GM18526 (cell line): ENCODE results near the gene LSMEM2.

Experiments
- POLR2A ChIP-seq: IDR thresholded peaks from 3 replicates; pipeline ENCODE4 v1.6.1; 2011; ENCODE audit not compliant: insufficient read length; ENCODE audit errors: extremely low read depth

Gene LSMEM2

DNA sequence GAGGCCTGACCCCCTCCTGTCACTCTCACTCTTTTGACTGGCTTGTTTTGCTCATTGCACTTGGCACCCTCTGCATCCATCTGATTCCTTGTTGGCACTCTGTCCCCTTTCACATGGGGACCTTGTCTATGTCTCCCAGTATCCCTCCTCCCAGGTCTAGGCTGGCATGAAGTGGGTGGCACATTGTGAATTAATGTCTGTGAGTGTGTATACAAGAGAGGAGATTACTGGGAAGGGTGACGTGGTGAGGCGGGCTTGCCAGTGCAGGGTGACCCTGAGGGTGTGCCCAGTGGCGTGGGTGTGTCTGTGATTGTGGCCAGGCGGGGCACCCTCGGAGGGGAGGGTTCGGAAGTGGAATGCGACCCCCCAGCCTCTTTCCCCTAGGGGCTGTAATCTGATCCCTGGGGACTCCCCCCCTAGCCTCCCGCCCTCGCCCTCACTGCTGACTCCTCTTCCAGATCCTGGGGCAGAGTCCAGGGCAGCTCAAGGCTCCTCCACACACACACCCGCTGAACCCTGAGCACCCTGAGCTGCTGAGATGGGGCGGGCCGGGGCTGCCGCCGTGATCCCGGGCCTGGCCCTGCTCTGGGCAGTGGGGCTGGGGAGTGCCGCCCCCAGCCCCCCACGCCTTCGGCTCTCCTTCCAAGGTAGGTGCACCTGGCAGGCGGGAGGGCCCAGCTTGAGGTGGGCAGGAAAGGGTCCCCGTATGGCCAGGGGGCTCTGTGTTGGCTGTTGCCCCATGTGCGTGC, 10.0 kb upstream of the LSMEM2 start, which contains the start of gene SEMA3B:
TSS of gene SEMA3B (plus strand) at position 445 of the 749 bp plus-strand sequence. CDS start at position 539, 94 bp downstream.
- no peak for TF ChIP-seq POLR2A

DNA sequence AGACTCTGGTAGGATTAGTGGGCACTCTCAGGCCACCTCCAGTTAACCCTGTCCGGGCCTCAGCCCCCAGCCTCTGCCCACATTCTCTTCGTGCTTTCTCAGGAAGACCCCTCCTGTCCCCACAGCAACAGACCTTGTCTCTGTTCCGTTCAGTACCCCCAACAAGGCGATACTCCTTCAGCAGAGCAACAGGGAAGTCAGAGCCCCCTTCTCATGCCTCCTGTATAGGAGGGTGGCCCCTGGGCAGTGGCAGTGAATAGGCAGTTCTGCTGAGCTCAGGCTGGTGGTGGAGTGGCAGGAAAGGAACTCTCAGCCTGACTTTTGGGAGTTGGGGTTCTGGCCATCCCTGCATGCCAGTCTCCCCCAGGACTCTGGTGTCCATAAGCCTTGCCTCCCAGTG, 9.4 kb upstream of the LSMEM2 start:
- no peak for TF ChIP-seq POLR2A

DNA sequence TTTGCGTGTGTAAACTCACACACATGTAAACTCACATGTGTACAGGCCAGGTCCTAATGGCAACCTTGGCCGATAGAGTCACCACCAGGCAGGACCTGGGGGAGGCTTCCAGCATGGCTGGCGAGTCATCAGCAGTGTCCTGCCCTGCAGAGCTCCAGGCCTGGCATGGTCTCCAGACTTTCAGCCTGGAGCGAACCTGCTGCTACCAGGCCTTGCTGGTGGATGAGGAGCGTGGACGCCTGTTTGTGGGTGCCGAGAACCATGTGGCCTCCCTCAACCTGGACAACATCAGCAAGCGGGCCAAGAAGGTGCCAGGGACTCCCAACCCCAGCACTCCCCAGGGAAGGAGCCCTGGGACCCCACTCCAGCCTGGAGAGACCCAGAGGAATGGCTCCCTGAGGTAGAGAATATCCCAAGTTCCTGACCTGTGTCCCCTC, 8.9 kb upstream of the LSMEM2 start:
- TF ChIP-seq POLR2A = no peak

DNA sequence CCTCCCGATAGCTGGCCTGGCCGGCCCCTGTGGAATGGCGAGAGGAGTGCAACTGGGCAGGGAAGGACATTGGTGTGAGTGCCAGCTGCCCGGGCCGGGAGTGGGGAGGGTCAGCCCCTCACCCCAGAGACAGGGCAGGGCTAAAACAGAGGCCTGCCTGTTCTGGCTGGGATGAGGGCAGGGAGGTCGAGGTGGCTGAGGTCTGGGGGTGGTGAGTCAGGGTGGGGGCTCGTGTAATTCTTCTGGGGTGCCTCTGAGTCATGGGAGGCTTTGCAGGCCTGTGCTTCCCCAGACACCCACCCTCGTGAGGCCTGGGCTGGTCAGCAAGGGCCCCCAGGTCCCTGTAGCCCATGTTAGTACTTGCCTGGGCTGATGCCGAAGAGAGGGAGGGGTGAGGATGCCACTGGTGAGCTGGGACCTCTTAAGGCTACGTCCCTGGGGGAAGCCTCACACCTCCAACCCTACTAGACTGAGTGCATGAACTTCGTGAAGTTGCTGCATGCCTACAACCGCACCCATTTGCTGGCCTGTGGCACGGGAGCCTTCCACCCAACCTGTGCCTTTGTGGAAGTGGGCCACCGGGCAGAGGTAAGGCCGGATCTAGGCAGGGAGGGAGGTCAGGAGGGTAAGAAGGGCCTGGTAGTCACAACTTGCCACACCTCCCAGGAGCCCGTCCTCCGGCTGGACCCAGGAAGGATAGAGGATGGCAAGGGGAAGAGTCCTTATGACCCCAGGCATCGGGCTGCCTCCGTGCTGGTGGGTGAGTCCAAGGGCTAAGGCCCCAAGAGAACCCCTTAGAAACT, 8.3 kb upstream of the LSMEM2 start:
- no peak for TF ChIP-seq POLR2A

DNA sequence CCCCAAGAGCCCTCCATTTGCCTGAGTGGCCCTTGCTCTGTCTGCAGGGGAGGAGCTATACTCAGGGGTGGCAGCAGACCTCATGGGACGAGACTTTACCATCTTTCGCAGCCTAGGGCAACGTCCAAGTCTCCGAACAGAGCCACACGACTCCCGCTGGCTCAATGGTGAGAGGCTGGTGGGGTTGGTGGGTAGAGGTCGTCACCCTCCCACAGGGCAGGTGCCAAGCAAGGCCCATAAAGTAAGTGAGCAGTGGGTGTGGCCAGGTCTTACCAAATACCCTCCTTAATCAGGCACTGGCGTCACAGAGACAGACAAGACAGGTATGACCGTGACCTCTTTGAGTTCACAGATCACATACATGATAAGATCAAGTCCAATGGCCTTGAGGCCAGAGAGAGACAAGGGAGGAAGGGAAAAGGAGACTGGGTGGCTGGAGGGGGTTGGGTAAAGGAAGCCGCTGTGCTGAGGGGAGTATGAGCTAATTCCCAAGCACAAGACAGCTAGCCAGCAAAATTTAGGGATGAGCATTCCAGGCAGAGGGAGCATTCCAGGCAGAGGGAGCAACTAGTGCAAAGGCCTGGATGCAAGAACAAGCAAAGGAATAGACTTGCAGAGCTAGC, 7.5 kb upstream of the LSMEM2 start:
- no peak for TF ChIP-seq POLR2A

DNA sequence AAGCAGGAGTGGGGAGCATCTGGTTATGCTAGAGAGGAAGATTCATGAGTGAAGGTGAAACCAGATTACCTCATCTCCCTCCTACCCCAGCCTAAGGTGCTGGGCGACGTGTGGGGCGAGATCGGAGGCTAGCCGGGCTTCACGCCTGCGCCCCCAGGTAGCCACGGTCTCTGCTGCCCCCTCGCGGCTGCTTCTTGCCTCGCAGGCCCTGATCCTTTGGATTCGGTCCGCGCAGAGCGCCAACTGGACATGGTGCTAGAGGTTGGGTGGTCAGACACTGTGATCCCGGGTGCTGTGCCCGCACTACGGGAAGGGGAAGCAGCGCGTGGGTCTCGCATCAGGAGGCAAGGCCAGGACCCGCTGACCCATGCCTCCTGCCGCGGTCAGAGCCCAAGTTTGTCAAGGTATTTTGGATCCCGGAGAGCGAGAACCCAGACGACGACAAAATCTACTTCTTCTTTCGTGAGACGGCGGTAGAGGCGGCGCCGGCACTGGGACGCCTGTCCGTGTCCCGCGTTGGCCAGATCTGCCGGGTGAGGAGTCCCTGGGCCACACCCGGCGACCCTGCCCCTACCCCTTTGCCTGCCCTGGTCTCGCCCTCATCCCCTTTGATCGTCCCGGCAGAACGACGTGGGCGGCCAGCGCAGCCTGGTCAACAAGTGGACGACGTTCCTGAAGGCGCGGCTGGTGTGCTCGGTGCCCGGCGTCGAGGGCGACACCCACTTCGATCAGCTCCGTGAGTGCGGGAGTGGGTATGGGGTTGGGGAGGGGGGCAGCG, 5.8 kb upstream of the LSMEM2 start:
- TF ChIP-seq POLR2A = no peak

DNA sequence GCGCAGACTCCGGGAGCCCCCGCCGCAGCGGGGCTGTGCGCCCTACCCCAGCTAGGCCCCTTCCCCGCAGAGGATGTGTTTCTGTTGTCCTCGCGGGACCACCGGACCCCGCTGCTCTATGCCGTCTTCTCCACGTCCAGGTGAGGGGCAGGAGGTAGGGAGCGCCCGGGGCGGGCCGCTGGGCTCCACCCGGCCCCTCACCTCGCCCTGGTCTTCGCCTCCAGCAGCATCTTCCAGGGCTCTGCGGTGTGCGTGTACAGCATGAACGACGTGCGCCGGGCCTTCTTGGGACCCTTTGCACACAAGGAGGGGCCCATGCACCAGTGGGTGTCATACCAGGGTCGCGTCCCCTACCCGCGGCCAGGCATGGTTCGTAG, 5.2 kb upstream of the LSMEM2 start:
- no peak for TF ChIP-seq POLR2A

DNA sequence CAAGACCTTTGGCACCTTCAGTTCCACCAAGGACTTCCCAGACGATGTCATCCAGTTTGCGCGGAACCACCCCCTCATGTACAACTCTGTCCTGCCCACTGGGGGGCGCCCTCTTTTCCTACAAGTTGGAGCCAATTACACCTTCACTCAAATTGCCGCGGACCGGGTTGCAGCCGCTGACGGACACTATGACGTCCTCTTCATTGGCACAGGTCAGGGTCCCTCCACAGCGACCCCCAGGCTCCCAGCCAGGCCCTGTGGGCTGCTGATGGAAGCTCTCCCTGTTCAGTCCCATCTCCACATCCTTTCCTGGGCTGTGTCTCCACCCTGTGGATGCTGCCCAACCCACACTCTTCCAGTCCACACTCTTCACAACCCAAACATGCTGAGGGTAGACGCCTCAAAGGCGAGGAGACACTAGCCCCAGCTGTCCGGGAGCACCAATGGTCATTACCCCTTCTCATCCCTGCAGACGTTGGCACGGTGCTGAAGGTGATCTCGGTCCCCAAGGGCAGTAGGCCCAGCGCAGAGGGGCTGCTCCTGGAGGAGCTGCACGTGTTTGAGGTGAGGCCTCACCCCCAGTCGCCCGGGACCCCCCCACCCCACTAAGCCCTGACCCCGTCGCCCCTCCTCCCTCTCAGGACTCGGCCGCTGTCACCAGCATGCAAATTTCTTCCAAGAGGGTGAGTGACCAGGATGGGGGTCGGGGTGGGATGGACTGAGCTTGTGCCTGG, 4.3 kb upstream of the LSMEM2 start:
- TF ChIP-seq POLR2A = no peak

DNA sequence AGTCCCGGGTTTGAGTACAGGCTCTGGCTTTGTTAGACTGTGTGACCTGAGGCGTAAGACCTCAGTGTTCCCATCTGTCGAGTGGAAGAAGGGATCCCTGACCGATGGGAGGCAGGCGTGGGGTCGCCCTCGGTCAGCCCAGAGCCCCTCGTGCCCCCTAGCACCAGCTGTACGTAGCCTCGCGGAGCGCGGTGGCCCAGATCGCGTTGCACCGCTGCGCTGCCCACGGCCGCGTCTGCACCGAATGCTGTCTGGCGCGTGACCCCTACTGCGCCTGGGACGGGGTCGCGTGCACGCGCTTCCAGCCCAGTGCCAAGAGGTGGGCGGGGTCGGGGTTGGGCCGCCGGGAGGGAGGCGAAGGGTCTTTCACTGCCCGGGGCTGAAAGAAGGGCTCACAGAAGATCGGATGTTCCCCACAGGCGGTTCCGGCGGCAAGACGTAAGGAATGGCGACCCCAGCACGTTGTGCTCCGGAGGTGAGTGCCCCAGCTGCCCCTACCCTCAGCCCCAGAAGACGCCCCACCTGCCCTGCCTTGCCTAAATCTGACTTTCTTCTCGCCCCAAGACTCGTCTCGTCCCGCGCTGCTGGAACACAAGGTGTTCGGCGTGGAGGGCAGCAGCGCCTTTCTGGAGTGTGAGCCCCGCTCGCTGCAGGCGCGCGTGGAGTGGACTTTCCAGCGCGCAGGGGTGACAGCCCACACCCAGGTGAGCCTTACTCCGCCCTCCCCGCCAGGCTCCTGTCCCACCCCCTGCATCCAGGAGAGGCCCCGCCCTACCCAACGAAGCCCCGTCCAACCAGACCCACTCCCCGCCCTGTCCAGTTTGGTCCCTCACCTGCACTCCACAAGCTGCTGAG, 3.5 kb upstream of the LSMEM2 start:
- TF ChIP-seq POLR2A = no peak

DNA sequence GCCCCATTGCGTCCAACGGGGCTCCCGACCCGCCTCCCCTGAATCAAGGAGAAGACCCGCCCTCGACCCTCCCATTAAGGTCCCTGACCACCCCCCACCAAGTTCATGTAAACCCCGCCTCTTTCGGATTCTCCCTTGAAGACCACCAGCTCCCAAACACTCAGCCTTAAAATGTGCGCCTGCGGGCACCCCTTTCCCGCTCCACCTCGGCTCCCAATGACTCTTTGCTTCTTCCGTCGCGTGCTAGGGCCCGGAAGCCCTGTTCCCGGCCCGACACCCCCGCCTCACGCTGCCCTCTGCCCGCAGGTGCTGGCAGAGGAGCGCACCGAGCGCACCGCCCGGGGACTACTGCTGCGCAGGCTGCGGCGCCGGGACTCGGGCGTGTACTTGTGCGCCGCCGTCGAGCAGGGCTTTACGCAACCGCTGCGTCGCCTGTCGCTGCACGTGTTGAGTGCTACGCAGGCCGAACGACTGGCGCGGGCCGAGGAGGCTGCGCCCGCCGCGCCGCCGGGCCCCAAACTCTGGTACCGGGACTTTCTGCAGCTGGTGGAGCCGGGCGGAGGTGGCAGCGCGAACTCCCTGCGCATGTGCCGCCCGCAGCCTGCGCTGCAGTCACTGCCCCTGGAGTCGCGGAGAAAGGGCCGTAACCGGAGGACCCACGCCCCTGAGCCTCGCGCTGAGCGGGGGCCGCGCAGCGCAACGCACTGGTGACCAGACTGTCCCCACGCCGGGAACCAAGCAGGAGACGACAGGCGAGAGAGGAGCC, 2.7 kb upstream of the LSMEM2 start:
- no peak for TF ChIP-seq POLR2A

DNA sequence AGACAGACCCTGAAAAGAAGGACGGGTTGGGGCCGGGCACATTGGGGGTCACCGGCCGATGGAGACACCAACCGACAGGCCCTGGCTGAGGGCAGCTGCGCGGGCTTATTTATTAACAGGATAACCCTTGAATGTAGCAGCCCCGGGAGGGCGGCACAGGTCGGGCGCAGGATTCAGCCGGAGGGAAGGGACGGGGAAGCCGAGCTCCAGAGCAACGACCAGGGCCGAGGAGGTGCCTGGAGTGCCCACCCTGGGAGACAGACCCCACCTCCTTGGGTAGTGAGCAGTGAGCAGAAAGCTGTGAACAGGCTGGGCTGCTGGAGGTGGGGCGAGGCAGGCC, 2.2 kb upstream of the LSMEM2 start:
- TF ChIP-seq POLR2A = no peak

DNA sequence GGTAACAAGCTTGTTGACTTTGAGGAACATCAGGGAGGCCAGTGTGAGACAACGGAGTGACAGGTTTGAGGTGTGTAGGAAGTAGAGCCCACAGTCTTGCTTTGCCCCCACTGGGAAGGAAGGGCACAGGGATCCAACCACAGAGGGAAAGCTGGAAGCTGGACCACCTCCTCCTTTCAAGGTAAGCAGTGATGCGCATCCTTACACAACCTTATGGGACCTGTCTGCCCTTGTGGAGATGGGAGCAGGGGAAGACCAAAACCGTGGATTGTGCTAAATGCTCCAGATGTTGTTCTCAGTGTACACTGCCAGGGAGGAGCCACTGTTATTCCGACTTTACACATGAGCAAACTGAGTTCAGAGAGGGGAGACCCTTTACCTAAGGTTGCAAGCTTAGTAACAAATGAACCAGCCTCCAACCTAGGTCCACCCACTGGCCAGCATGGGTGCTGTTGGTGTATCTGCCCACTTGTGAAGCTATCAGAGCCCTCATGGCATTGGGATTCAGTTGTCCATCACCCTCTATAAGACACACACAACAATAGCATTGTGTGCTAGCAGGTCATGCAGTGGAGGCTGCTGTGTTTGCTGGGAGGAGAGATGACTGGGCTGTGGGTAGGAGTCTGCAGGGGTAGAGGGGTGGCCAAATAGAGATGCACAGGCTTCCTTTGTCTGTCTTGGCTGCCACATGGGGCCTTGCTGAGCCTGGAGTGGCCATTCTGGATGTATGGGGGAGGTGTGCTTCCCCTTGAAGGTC, 586 bp upstream of the LSMEM2 start:
- TF ChIP-seq POLR2A = no peak
